ENCODE data around the gene MAGEA9B.
"Not testable (repeated sequence)": the region's sequence is repeated elsewhere in the genome, so short reads cannot be mapped to it uniquely, and the experiment has no call there.

DNA sequence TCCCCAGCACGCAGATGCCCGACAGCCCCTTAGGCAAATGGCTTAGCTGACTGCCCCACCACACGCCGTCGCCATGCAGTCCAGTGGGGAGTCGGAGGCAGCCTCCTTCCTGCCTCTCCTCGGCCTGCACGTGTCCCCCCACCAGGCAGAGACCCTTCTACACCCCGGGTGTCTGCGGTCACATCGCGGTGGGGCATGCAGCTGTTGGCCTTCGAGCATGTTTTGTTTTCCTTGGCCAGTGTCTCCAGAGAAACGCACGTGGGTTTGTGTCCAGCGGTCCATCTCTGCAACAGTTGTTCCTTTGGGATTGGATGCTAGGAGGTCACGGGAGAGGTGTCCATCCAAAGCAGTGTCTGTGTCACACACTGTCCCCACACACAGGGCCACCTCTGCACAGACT is 8.0 kb upstream of the MAGEA9B start, which contains the start of gene HSFX2:
- TF ChIP-seq, protein P1, sequence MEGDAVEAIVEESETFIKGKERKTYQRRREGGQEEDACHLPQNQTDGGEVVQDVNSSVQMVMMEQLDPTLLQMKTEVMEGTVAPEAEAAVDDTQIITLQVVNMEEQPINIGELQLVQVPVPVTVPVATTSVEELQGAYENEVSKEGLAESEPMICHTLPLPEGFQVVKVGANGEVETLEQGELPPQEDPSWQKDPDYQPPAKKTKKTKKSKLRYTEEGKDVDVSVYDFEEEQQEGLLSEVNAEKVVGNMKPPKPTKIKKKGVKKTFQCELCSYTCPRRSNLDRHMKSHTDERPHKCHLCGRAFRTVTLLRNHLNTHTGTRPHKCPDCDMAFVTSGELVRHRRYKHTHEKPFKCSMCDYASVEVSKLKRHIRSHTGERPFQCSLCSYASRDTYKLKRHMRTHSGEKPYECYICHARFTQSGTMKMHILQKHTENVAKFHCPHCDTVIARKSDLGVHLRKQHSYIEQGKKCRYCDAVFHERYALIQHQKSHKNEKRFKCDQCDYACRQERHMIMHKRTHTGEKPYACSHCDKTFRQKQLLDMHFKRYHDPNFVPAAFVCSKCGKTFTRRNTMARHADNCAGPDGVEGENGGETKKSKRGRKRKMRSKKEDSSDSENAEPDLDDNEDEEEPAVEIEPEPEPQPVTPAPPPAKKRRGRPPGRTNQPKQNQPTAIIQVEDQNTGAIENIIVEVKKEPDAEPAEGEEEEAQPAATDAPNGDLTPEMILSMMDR (conservative IDR thresholded peaks at IDR 0.05): not testable (repeated sequence)
- not testable (repeated sequence) for TF ChIP-seq ZFX (IDR thresholded peaks at IDR 0.05)

Data from C4-2B (cell line).